GM20000 (cell line): ENCODE results near the gene ADAMTS5.

ENCODE experiments used
- DNase-seq: peaks from one replicate; pipeline ENCODE4 v3.0.0; 2012; ENCODE audit warnings: low spot score
- TF ChIP-seq, protein P1 (sequence below): IDR thresholded peaks from 2 replicates; pipeline ENCODE4 v1.5.1; 2012; ENCODE audit warnings: mild to moderate bottlenecking, control low read depth; ENCODE audit errors: extremely low read depth, missing control alignments

Gene ADAMTS5

DNA sequence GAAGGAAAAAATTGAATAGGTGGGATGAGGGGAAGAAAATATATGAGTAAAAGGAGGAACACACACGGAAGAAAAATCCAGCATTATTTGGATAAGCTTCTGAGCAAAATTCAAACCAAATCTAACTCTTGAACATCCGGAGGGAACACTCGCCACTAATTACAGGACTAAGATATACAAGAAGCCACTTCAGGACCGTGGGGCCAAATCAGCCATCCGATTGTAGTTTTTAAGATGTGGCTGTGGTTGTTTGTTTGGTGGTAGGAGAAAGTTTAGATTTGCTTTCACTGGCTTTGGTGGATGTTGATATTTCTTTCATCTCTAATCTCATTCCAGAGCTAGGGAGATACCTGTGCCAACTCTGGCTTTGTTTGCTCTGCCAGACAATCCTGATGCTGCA, 78.0 kb downstream of the ADAMTS5 start:
- no peak for DNase-seq
- TF ChIP-seq, protein P1, sequence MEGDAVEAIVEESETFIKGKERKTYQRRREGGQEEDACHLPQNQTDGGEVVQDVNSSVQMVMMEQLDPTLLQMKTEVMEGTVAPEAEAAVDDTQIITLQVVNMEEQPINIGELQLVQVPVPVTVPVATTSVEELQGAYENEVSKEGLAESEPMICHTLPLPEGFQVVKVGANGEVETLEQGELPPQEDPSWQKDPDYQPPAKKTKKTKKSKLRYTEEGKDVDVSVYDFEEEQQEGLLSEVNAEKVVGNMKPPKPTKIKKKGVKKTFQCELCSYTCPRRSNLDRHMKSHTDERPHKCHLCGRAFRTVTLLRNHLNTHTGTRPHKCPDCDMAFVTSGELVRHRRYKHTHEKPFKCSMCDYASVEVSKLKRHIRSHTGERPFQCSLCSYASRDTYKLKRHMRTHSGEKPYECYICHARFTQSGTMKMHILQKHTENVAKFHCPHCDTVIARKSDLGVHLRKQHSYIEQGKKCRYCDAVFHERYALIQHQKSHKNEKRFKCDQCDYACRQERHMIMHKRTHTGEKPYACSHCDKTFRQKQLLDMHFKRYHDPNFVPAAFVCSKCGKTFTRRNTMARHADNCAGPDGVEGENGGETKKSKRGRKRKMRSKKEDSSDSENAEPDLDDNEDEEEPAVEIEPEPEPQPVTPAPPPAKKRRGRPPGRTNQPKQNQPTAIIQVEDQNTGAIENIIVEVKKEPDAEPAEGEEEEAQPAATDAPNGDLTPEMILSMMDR = no peak

DNA sequence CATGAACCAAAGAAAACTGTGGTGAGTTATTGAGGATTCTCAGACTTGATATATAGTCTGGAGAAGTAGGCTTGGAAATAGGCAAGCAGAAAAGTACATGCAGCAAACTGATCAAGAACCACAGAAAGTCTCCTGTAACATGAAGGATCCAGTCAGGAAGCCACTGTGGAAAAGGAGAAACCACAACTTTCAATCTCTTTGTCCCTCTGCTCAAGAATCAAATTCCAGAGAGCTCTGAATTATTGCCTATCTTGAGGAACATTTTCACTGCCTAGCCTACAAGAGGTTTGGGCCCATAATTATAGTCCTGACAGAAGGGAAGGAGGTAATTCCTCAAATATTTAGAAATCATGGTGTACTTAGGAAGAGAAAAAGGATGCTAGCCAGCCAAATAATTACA, 78.6 kb downstream of the ADAMTS5 start:
- TF ChIP-seq, protein P1 = no peak

DNA sequence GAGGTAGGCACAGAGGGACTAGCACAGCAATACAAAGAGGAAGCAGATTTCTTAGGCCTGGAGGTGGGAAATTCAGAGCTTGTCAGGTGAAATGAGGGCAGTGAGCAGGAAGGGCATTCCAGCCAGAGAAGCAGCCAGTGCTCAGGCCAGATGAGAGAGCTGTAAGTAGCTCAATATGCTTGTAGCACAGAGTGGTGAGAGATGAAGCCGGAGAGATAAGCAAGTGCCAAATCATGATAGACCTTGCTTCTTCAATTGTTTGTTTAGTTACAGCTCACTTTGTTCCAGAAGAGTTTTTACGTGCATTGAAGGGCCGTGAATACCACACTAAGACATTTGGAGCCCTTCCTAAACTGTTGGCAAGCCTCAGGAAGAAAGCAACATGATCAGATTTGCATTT, 79.6 kb downstream of the ADAMTS5 start:
- no peak for DNase-seq
- TF ChIP-seq, protein P1 = no peak

More for the DNA sequence above, 78.6 kb downstream of the ADAMTS5 start:
- no peak for DNase-seq

DNA sequence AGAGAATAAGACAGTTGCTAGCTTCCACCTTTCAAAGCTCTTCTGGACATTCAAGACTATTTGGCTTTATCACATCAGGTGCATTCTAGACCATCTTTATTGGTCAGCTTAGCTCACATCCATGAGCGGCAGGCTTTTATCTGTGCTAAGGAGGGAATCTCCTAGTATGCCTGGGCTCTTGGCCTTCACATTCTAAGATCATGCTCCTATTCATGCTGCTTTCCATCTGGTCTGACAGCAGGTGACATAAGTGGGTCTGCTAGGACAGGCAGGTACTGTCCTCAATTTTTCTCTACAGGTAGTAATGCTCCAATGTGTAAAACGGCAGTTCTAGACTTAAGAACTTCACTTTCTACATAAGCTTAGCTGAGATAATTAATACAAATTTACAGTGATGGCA, 82.5 kb downstream of the ADAMTS5 start:
- TF ChIP-seq, protein P1 = no peak
- no peak for DNase-seq

DNA sequence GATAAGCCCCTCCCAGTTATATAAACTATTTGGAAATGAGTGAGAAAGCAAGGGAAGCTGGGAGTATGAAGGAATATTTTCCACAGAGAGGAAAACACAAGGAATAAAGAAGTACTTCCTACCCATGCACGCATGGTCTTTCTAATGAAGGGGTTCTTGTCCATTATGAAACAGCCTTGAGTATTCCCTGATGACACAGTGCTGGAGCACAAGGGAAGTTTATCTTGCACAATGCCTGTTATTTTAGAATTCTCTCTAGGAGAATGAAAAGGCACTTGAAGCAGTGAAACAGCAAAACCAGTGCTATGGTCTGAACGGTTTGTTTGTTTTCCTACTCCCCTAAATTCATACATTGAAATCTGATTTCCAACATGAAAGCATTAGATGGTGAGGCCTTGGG, 83.1 kb downstream of the ADAMTS5 start:
- DNase-seq = no peak
- TF ChIP-seq, protein P1 = no peak

DNA sequence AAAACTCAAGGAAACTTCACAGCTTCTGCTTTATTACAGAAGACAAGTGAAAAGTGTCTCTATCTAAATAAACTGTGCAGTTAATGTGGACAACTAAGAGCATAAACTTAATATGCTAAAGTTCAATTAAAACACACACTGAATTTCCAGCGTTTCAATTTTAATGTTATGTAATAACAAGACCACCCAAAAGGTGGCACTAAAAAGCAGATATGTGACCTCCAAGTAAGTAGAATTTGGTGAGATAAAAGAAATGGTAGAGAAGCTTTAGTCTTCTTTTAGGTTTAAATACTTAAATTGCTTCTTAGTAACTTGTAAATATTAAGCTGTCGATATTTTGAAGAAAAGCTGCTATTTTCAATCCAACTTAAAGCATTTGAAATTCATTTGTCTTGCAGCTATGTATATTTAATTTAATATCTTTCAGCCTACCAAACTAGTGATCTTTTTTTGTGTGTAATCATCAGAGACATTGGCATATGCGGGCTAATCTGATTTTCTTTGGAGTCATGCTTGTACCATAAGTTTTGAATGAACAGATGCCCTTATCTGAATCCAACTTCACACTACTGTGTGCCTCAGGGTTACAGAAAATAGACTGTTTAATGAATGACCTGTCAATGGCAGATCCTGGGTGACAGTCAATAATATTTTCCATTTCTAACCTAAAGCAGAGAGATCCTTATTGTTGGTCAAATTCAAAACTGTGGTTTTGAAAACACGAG, 85.2 kb downstream of the ADAMTS5 start:
- DNase-seq = no peak
- TF ChIP-seq, protein P1 = no peak

DNA sequence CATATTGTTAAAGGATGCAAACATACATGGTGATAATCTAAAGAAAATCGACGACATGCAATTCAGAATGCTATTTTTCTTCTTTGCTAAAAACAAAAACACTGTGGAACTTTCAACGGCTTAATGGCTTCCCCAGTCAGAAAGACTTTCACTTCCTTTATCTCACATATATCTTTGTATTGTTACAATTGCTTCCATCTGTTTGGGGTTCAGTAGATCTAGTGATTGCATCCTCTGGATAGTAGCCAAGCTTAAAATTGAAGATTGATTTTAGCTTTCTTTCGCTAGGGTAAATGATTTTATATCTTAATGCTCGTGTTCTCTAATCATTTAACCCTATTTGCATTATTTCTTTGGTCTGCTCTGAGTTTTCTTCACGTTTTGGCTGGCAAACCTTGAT, 89.9 kb downstream of the ADAMTS5 start:
- TF ChIP-seq, protein P1 = no peak
- no peak for DNase-seq
